Adrenal gland (tissue), 12 donors: ENCODE data around the gene CAMK2A. TPM values are rescaled to one million over a fixed set of nuclear protein-coding genes. Genes with fewer than 3 reads are reported as not detected.
"Not testable (repeated sequence)": the region's sequence is repeated elsewhere in the genome, so short reads cannot be mapped to it uniquely, and the experiment has no call there.

Experiments
- DNase-seq, 7 donors: peaks; one replicate each; pipeline ENCODE4 v3.0.0-alpha.2; 2019 to 2020
- H3K27ac ChIP-seq, 5 donors: fragments of 200-600 bp; sonication (generic) in 4 of 5; 1 replicate in 3 of 5; 2 replicates in 2 of 5; pipeline versions ENCODE4 v1.5.1 to v1.8.0; 2016 to 2020; ENCODE audit warnings: mild to moderate bottlenecking in 1 of 5
- H3K27me3 ChIP-seq: fragments of 200-600 bp; 2 replicates; pipeline ENCODE4 v1.8.0; 2021
- H3K36me3 ChIP-seq, 2 donors: fragments of 200-600 bp; replicated peaks in 1 of 2; 1 replicate in 1 of 2; 2 replicates in 1 of 2; pipeline versions ENCODE4 v1.5.1 to v1.8.0; 2018 to 2022
- H3K4me1 ChIP-seq, 2 donors: fragments of 200-600 bp; replicated peaks in 1 of 2; 1 replicate in 1 of 2; 2 replicates in 1 of 2; pipeline versions ENCODE4 v1.5.1 to v1.8.0; 2018 to 2021
- H3K4me3 ChIP-seq, 4 donors: fragments of 200-600 bp; sonication (generic) in 3 of 4; one replicate each; pipeline ENCODE4 v1.5.1; 2016 to 2018
- H3K9me3 ChIP-seq, 3 donors: fragments of 200-600 bp; sonication (generic) in 1 of 3; replicated peaks in 1 of 3; 1 replicate in 2 of 3; 2 replicates in 1 of 3; pipeline versions ENCODE4 v1.5.1 to v1.8.0; 2016 to 2021
- CTCF ChIP-seq, 6 experiments: fragments of 450-650 bp in 4 of 6; fragments of 200-600 bp in 2 of 6; sonication (generic) in 1 of 6; IDR thresholded peaks; 1 replicate in 5 of 6; 2 replicates in 1 of 6; pipeline versions ENCODE4 v1.5.1 to v1.8.0; 2016 to 2021; ENCODE audit warnings: antibody characterized with exemption in 6 of 6, mild to moderate bottlenecking in 2 of 6, moderate library complexity in 1 of 6
- POLR2A ChIP-seq, 2 donors: fragments of 450-650 bp; IDR thresholded peaks; one replicate each; pipeline ENCODE4 v1.6.1; 2017; ENCODE audit warnings: antibody characterized with exemption in 2 of 2, mild to moderate bottlenecking in 2 of 2, moderate library complexity in 1 of 2
- WGBS, 4 donors: extraction: QIAGEN DNeasy Blood & Tissue Kit in 2 of 4; methylation state at CpG; one replicate each; pipeline versions ENCODE4 v1.1.5 to v1.1.7; 2013 to 2017; 5-methylcytosine and 5-hydroxymethylcytosine counted together
- intact Hi-C, 2 donors: fragments of 100-400 bp; cut with DNase I; formaldehyde crosslinking; loops; one replicate each; pipeline versions ENCODE4 v1.14.1 to v1.15.0; 2022 to 2023
- polyA plus RNA-seq, 3 donors: library from polyadenylated mRNA; stranded (reverse); fragments of 200-250 nt in 2 of 3; fragments of 350-450 nt in 1 of 3; fragmentation: Illumina TruSeq in 1 of 3; extraction: RNeasy Lipid Tissue Mini Kit (QIAGEN cat#74804) in 1 of 3; gene quantifications; one replicate each; pipeline ENCODE4 v1.2.3, GENCODE V29; 2013 to 2014
- total RNA-seq, 9 donors: library from RNA; depleted of rRNA in 4 of 9; stranded (reverse); fragments of >200 nt in 4 of 9; fragments of 120-200 nt in 1 of 9; fragmentation: NEBNext Ultra II Directional in 1 of 9; extraction: Animal tissue kit (Norgen Biotek cat#: 25700) in 1 of 9; gene quantifications; one replicate each; pipeline versions ENCODE4 v1.1.0 to v1.2.4, GENCODE V29; 2013 to 2023
- donor health status: healthy with polysubstance abuse.
- donor health status: Bipolar disorder and iron deficiency.
- donor health status: DM: yes; HTN: yes; CAD: no.
- donor health status: DM: no; HTN: no; CAD: no.
- donor health status: DM: no; HTN: no; CAD: no.
- donor health status: DM: yes; HTN: yes; CAD: no.

The CAMK2A gene
- total and polyA plus RNA-seq, 12 donors: 0.23 to 1.3 (median 0.64) TPM; not detected in 3

- Histone ChIP-seq H3K9me3 (no peaks in the 10 kb centered on the region), H3K27ac (no peak overlapping the region), H3K4me3 (no peak overlapping the region), H3K36me3 (no peaks in the 10 kb centered on the region), H3K27me3 (no peaks in the 10 kb centered on the region), H3K4me1 (no peaks in the 10 kb centered on the region)
- intact Hi-C loops: no loop called here
- 81 to 90% (median 86%) methylated on average over 2 of the region's 2 CpGs for WGBS, 4 donors
- no peak for DNase-seq
- TF ChIP-seq POLR2A (IDR thresholded peaks at IDR 0.05) (no peak), CTCF (IDR thresholded peaks at IDR 0.05) (no peak)
Observed at GRCh38 chr5:150236313-150236712, 53.3 kb downstream of the CAMK2A start.

- DNase-seq: no peak
- TF ChIP-seq CTCF (IDR thresholded peaks at IDR 0.05) (no peak), POLR2A (IDR thresholded peaks at IDR 0.05) (no peak)
Observed at GRCh38 chr5:150235500-150235854, 54.1 kb downstream of the CAMK2A start.

GRCh38 chr5:150234576-150235499, 54.7 kb downstream of the CAMK2A start:
- H3K27ac ChIP-seq: no peak overlapping the region
- intact Hi-C loops: no loop called here
- H3K4me1 ChIP-seq: no peaks in the 10 kb centered on the region
- no peak for TF ChIP-seq POLR2A (IDR thresholded peaks at IDR 0.05)
- no peak for TF ChIP-seq CTCF (IDR thresholded peaks at IDR 0.05)
- WGBS, 4 donors: 70 to 80% (median 73%) methylated on average over 4 to 5 of the region's 5 CpGs
- no peaks in the 10 kb centered on the region for H3K36me3 ChIP-seq
- H3K9me3 ChIP-seq: no peaks in the 10 kb centered on the region
- no peaks in the 10 kb centered on the region for H3K27me3 ChIP-seq
- H3K4me3 ChIP-seq: no peak overlapping the region
- DNase-seq: peak in 1 of 7 donors; percentile 19

More at GRCh38 chr5:150235500-150235854, 54.1 kb downstream of the CAMK2A start:
- intact Hi-C loops: no loop called here
- Histone ChIP-seq H3K27ac (no peak overlapping the region), H3K36me3 (no peaks in the 10 kb centered on the region), H3K9me3 (no peaks in the 10 kb centered on the region), H3K4me1 (no peaks in the 10 kb centered on the region), H3K4me3 (no peak overlapping the region), H3K27me3 (no peaks in the 10 kb centered on the region)
- WGBS, 4 donors: 77 to 87% (median 81%) methylated on average over 5 of the region's 5 CpGs

- H3K36me3 ChIP-seq, intact Hi-C loops, H3K27ac ChIP-seq, H3K4me3 ChIP-seq, H3K9me3 ChIP-seq, H3K27me3 ChIP-seq, H3K4me1 ChIP-seq, DNase-seq: not testable (repeated sequence)
- WGBS, 4 donors: 90 to 99% (median 93%) methylated on average over 5 of the region's 5 CpGs
Observed at GRCh38 chr5:150233706-150234105, 55.9 kb downstream of the CAMK2A start.

- DNase-seq: no peak
- Histone ChIP-seq H3K4me1 (no peaks in the 10 kb centered on the region), H3K9me3 (no peaks in the 10 kb centered on the region), H3K27ac (no peak overlapping the region), H3K4me3 (no peak overlapping the region), H3K36me3 (no peaks in the 10 kb centered on the region), H3K27me3 (no peaks in the 10 kb centered on the region)
- 88 to 92% (median 89%) methylated on average over 7 of the region's 7 CpGs for whole genome bisulfite sequencing, 4 donors
- intact Hi-C loops: no loop called here
- TF ChIP-seq CTCF (IDR thresholded peaks at IDR 0.05) (no peak), POLR2A (IDR thresholded peaks at IDR 0.05) (no peak)
Observed at GRCh38 chr5:150230842-150231241, 58.7 kb downstream of the CAMK2A start.
